Lower lobe of right lung (tissue), 2 donors: ENCODE measurements around the gene SYNRG. TPM values are rescaled to one million over a fixed set of nuclear protein-coding genes. Genes with fewer than 3 reads are reported as not detected.
"Not testable (repeated sequence)": the region's sequence is repeated elsewhere in the genome, so short reads cannot be mapped to it uniquely, and the experiment has no call there.

Source experiments
- ATAC-seq, 2 donors: fragments of 200-7000 bp; cut with Tn5 transposase; one replicate each; pipeline ENCODE4 v1.9.1; 2020 to 2022; ENCODE audit warnings: mild to moderate bottlenecking in 2 of 2, moderate library complexity in 2 of 2
- DNase-seq: peaks from one replicate; pipeline ENCODE4 v3.0.0-alpha.2; 2020
- H3K27ac ChIP-seq: fragments of 200-600 bp; one replicate; pipeline ENCODE4 v1.8.0; 2022
- H3K27me3 ChIP-seq: fragments of 200-600 bp; one replicate; pipeline ENCODE4 v1.8.0; 2022; ENCODE audit warnings: low read depth
- H3K36me3 ChIP-seq: fragments of 200-600 bp; one replicate; pipeline ENCODE4 v1.8.0; 2022; ENCODE audit warnings: mild to moderate bottlenecking
- H3K4me1 ChIP-seq: fragments of 200-600 bp; one replicate; pipeline ENCODE4 v1.8.0; 2022
- H3K4me3 ChIP-seq: fragments of 200-600 bp; one replicate; pipeline ENCODE4 v1.8.0; 2022; ENCODE audit warnings: mild to moderate bottlenecking
- H3K9me3 ChIP-seq: fragments of 200-600 bp; one replicate; pipeline ENCODE4 v1.8.0; 2022
- intact Hi-C: fragments of 100-400 bp; cut with DNase I; formaldehyde crosslinking; loops from one replicate; pipeline ENCODE4 v1.11.0; 2022
- total RNA-seq: library from RNA; stranded (reverse); fragmentation: NEBNext Ultra II Directional; extraction: Animal tissue kit (Norgen Biotek cat#: 25700); gene quantifications from one replicate; pipeline ENCODE4 v1.2.1, GENCODE V29; 2021
- TF ChIP-seq, protein P1 (sequence below): fragments of 200-600 bp; IDR thresholded peaks from one replicate; pipeline ENCODE4 v1.8.0; 2022; ENCODE audit warnings: antibody characterized with exemption, mild to moderate bottlenecking
- donor health status: DM: no; HTN: yes; CAD: no; lungs with severe emphysema.

SYNRG gene
- total RNA-seq, 1 donor from 2014 or later = 39.7 TPM

DNA sequence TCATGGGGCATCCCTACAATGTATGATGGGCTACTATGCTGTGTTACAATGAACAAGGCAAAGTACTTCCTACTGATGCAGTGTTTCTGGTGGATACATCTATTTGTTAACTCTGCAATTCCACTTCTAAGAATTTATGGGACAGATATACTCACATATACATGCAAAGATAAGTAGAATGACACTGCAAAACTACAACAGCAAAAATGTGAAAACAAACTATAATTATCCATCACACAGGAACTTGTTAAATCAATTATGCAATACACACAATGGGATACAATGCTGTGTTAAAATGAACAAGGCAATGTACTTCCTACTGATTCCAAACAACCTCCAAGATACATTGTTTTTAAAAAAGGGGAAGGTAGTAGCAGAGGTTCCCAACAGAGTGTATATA, 30.8 kb upstream of the SYNRG start:
- Histone ChIP-seq H3K27me3 (no peaks in the 10 kb centered on the region), H3K4me1 (peaks cover 27% of the 10 kb centered on the region), H3K4me3 (no peak overlapping the region), H3K9me3 (no peaks in the 10 kb centered on the region), H3K27ac (no peak overlapping the region), H3K36me3 (peaks cover 61% of the 10 kb centered on the region)
- TF ChIP-seq, protein P1, sequence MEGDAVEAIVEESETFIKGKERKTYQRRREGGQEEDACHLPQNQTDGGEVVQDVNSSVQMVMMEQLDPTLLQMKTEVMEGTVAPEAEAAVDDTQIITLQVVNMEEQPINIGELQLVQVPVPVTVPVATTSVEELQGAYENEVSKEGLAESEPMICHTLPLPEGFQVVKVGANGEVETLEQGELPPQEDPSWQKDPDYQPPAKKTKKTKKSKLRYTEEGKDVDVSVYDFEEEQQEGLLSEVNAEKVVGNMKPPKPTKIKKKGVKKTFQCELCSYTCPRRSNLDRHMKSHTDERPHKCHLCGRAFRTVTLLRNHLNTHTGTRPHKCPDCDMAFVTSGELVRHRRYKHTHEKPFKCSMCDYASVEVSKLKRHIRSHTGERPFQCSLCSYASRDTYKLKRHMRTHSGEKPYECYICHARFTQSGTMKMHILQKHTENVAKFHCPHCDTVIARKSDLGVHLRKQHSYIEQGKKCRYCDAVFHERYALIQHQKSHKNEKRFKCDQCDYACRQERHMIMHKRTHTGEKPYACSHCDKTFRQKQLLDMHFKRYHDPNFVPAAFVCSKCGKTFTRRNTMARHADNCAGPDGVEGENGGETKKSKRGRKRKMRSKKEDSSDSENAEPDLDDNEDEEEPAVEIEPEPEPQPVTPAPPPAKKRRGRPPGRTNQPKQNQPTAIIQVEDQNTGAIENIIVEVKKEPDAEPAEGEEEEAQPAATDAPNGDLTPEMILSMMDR = no peak
- DNase-seq = no peak
- intact Hi-C loops = no loop called here
- no peak for ATAC-seq

DNA sequence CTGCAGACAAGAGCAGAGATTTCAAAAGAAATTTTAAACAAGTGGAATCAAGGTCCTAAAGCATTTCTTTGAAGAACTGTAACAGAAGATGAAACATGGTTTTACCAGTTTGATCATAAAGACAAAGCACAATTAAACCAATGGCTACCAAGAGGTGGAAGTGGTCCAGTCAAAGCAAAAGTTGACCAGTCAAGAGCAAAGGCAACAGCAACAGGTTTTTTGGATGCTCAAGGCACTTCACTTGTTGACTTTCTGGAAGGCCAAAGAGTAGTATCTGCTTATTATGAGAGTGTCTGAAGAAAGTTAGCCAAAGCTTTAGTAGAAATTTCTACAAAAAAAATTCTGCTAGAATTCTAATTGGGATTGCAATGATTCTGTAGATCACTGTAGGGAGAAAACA, 28.7 kb upstream of the SYNRG start:
- Histone ChIP-seq H3K27me3 (no peaks in the 10 kb centered on the region), H3K4me1 (peaks cover 20% of the 10 kb centered on the region), H3K4me3 (no peak overlapping the region), H3K36me3 (peaks cover 77% of the 10 kb centered on the region), H3K27ac (no peak overlapping the region), H3K9me3 (no peaks in the 10 kb centered on the region)
- ATAC-seq = no peak
- TF ChIP-seq, protein P1 = no peak
- no peak for DNase-seq
- intact Hi-C loops = no loop called here

DNA sequence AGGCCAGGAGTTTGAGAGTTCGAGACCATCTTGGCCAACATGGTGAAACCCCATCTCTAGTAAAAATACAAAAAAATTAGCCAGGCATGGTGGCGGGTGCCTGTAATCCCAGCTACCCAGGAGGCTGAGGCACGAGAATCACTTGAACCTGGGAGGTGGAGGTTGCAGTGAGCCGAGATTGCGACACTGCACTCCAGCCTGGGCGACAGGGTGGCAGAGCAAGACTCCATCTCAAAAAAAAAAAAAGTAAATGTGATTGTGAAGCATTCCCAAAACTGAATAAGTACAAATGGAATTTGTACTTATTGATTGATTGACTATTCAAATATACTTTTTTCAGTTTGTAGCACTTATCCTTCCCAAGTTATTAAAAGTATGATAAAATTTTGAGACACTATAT, 7.2 kb upstream of the SYNRG start:
- intact Hi-C loops, ATAC-seq, H3K9me3 ChIP-seq, H3K4me1 ChIP-seq, H3K27me3 ChIP-seq, H3K27ac ChIP-seq, DNase-seq, H3K4me3 ChIP-seq: not testable (repeated sequence)
- H3K36me3 ChIP-seq = peaks cover 89% of the 10 kb centered on the region

DNA sequence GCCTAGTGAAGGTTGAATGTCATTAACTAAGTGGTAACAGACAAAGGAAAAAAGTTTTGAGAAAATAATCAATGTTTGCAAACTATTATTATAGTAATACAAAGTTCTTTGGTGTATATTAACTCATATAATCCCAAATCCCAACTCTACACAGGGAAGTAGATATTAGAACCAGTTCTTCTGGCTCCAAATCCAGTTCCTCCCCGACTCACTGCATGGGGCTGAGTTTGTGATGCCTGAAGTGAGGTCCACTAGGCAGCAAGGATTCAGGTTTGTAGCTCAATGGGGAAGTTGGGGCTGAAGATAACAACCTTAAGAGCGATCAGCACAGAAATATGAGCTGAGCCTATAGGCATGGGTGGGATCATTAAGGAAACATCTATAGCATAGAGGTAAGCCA, 5.6 kb upstream of the SYNRG start:
- H3K9me3 ChIP-seq = no peaks in the 10 kb centered on the region
- no peak overlapping the region for H3K4me3 ChIP-seq
- no peak for DNase-seq
- H3K36me3 ChIP-seq = peaks cover 73% of the 10 kb centered on the region
- no peaks in the 10 kb centered on the region for H3K27me3 ChIP-seq
- TF ChIP-seq, protein P1 = no peak
- ATAC-seq = no peak
- no peaks in the 10 kb centered on the region for H3K4me1 ChIP-seq
- H3K27ac ChIP-seq = no peak overlapping the region
- intact Hi-C loops = no loop called here

DNA sequence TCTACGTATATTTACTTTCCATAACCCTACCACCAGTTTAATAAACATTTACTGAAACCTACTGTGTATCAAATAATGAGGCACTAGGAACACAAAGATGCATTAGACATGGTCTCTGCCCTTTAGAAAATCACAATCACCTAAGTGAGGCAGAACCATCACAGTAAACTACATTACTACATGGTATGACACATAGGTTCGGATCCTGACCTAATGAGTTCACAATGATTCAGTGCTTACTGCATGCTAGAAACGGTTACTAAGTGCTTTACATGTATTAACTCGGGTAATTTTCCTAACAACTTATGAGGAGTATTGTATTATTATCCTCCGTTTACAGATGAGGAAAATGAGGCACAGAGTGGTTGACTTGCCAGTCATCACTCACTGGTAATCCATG, 5.2 kb upstream of the SYNRG start:
- intact Hi-C loops = no loop called here
- no peaks in the 10 kb centered on the region for H3K9me3 ChIP-seq
- no peak for DNase-seq
- peaks cover 69% of the 10 kb centered on the region for H3K36me3 ChIP-seq
- TF ChIP-seq, protein P1 = no peak
- H3K4me3 ChIP-seq = no peak overlapping the region
- ATAC-seq = no peak
- no peaks in the 10 kb centered on the region for H3K27me3 ChIP-seq
- no peak overlapping the region for H3K27ac ChIP-seq
- H3K4me1 ChIP-seq = no peaks in the 10 kb centered on the region

DNA sequence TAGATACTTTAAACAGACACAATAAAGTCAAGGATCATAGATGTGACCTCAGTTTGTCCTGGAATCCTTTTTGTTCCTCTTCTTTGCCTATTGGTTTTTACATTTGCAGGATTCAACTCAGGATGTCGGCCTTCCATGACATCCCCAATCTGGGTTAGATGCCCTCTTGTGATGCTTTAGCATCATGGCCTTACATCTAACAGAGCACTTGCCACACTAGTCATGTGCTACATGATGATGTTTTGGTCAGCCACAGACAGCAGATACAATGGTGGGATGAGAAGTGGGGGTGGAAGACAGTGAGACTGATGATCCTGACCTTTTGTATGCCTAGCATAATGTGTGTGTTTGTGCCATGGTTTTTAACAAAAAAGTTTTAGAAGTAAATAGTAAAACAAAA, 1.8 kb upstream of the SYNRG start:
- intact Hi-C loops = no loop called here
- no peak overlapping the region for H3K4me3 ChIP-seq
- ATAC-seq (no peak), DNase-seq (no peak)
- H3K27ac ChIP-seq = no peak overlapping the region
- no peaks in the 10 kb centered on the region for H3K9me3 ChIP-seq
- peaks cover 34% of the 10 kb centered on the region for H3K36me3 ChIP-seq
- TF ChIP-seq, protein P1 = no peak
- peaks cover 24% of the 10 kb centered on the region for H3K4me1 ChIP-seq
- no peaks in the 10 kb centered on the region for H3K27me3 ChIP-seq

DNA sequence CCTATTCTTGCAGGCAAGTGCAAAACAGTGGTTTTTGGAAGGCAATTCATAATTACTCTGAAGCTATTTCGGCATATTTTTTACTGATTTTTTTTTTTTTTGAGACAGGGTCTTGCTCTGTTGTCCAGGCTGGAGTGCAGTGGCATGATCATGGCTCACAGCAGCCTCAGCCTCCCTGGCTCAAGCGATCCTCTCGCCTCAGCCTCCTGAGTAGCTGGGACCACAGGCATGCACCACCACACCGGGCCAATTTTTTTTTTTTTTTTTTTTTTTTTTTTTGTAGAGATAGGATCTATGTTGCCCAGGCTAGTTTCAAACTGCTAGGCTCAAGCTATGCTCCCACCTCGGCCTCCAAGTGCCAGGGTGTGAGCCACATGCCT, 813 bp upstream of the SYNRG start:
- Histone ChIP-seq H3K27ac (peak overlapping the region; percentile 94), H3K4me1 (peaks cover 30% of the 10 kb centered on the region), H3K4me3 (peak overlapping the region; percentile 92), H3K36me3 (peaks cover 25% of the 10 kb centered on the region)
- ATAC-seq, H3K27me3 ChIP-seq, DNase-seq, intact Hi-C loops, H3K9me3 ChIP-seq: not testable (repeated sequence)
